ENCODE results near the gene NCAM1.

The NCAM1 gene

DNA sequence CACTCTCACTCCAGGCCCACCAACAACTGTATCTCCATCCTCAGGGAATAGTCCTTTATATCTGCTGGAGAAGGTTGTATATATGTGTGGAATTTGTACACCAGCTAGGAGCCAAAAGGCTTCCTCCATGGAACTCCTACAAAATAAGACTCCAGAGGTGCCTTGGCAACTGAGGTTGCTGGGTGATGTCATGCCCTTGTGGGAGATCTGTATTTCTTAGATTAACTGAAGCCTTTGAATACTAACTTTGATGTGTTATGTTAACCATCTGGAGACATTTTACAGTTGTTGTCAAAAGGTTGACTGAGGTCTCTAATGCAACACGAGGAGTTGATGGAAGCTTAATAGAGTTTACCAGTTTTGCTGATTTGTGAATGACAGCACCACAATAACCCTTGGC lies 213.7 kb downstream of the NCAM1 start:
- WGBS: 91% methylated on average over 1 of the region's 1 CpG
- H3K27ac ChIP-seq (ENCODE audit: low read depth, low read length): no peak overlapping the region
- peaks cover 17% of the 10 kb centered on the region for H3K4me1 ChIP-seq (ENCODE audit: insufficient read depth, low read length)
- no peaks in the 10 kb centered on the region for H3K27me3 ChIP-seq (ENCODE audit: insufficient read depth, low read length)
- H3K36me3 ChIP-seq (ENCODE audit: insufficient read depth, low read length): no peaks in the 10 kb centered on the region
- no peaks in the 10 kb centered on the region for H3K9me3 ChIP-seq (ENCODE audit: insufficient read depth, low read depth, low read length)
- H3K9ac ChIP-seq (ENCODE audit: low read depth, low read length): no peak overlapping the region
- H3K4me3 ChIP-seq (ENCODE audit: low read length): no peak overlapping the region

- H3K36me3 ChIP-seq (ENCODE audit: insufficient read depth, low read length): no peaks in the 10 kb centered on the region
- H3K4me3 ChIP-seq (ENCODE audit: low read length): no peak overlapping the region
- H3K27ac ChIP-seq (ENCODE audit: low read depth, low read length): no peak overlapping the region
- no peaks in the 10 kb centered on the region for H3K9me3 ChIP-seq (ENCODE audit: insufficient read depth, low read depth, low read length)
- no peak overlapping the region for H3K9ac ChIP-seq (ENCODE audit: low read depth, low read length)
- H3K4me1 ChIP-seq (ENCODE audit: insufficient read depth, low read length): peaks cover 18% of the 10 kb centered on the region
- H3K27me3 ChIP-seq (ENCODE audit: insufficient read depth, low read length): no peaks in the 10 kb centered on the region
These were observed 215.6 kb downstream of the NCAM1 start for GRCh38 chr11:113176599-113177360.

DNA sequence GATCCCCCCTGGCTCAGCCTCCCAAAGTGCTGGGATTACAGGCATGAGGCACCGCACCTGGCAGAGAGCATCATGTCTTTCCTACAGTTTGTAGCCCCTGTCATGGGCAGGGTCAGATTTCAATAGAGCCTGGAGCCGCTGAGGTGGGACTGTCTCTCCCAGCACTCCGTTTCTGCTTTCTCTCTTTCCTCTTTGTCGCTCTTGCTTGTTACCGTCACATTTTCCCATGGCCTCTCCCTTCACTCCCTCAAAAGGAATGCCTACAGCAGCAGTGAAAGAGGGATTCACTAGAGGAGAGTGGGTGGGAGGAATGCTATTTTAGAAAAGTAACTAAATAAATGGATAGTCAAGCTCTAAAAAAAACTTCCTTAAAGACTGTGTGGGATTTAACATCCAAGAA lies 216.5 kb downstream of the NCAM1 start:
- Histone ChIP-seq H3K9ac (ENCODE audit: low read depth, low read length) (no peak overlapping the region), H3K9me3 (ENCODE audit: insufficient read depth, low read depth, low read length) (no peaks in the 10 kb centered on the region), H3K36me3 (ENCODE audit: insufficient read depth, low read length) (no peaks in the 10 kb centered on the region), H3K27me3 (ENCODE audit: insufficient read depth, low read length) (no peaks in the 10 kb centered on the region), H3K4me1 (ENCODE audit: insufficient read depth, low read length) (peaks cover 18% of the 10 kb centered on the region), H3K27ac (ENCODE audit: low read depth, low read length) (no peak overlapping the region), H3K4me3 (ENCODE audit: low read length) (no peak overlapping the region)
- WGBS: 70% methylated on average over 5 of the region's 5 CpGs

DNA sequence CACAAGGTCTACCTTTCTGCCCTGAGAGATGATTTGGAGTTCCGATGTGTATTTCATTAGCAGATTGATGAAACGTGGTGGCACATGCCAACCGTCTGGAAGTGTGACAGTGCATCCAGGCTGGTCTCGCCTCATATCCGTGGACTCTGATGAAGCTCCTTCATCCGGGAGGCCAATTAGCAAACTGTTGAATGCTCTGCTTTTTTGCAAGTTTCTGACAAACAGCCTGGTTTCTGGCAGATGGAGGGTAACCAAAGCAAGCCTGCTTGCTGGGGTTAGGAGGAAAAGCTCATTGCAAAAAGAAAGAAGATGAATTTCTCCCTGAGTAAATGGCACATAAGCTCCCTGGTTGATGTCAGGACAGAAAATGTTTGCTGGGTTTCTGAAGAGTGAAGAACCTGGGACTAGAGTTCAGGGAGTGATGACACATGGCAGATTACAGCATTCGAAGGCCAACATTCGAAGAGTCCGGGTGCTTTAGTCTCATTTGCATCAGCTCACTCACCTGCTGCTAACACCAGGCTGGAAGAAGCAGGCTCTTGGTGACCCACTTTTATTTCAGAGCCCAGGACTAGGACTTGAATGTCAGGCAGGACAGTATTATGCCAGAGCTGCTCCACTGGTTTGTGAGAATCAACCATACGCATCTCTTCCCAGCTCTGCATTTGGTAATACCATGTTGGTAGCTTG lies 217.3 kb downstream of the NCAM1 start:
- no peaks in the 10 kb centered on the region for H3K36me3 ChIP-seq (ENCODE audit: insufficient read depth, low read length)
- WGBS: 87% methylated on average over 10 of the region's 10 CpGs
- H3K4me1 ChIP-seq (ENCODE audit: insufficient read depth, low read length): peaks cover 18% of the 10 kb centered on the region
- no peaks in the 10 kb centered on the region for H3K9me3 ChIP-seq (ENCODE audit: insufficient read depth, low read depth, low read length)
- no peak overlapping the region for H3K27ac ChIP-seq (ENCODE audit: low read depth, low read length)
- H3K4me3 ChIP-seq (ENCODE audit: low read length): no peak overlapping the region
- no peak overlapping the region for H3K9ac ChIP-seq (ENCODE audit: low read depth, low read length)
- H3K27me3 ChIP-seq (ENCODE audit: insufficient read depth, low read length): no peaks in the 10 kb centered on the region

DNA sequence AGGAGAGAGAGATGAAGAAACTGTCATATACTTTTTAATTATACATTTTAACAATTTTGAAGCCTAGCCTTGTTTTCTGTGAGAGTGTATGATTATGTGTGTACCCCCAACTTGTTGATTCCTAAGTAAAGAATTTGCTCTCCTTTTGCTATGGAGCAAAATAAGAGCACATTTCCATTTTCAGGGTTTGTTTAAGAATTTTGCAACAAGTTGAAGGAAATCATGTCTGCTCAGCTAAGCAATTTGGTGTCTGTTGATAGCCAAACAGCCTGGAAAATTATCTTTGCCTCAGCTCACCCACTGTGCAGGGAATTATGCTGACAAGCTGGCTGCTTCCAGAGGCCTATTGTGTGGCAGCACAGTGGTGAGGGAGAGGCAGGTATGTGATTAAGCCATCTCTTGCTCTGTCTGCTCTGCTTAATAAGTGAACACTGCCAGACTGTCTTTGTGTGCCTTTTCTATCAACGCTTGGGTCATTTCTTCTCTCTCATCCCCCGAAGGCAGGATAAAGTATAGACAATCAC lies 218.0 kb downstream of the NCAM1 start:
- Histone ChIP-seq H3K27ac (ENCODE audit: low read depth, low read length) (no peak overlapping the region), H3K4me1 (ENCODE audit: insufficient read depth, low read length) (peaks cover 18% of the 10 kb centered on the region), H3K9ac (ENCODE audit: low read depth, low read length) (no peak overlapping the region), H3K4me3 (ENCODE audit: low read length) (no peak overlapping the region), H3K9me3 (ENCODE audit: insufficient read depth, low read depth, low read length) (no peaks in the 10 kb centered on the region), H3K27me3 (ENCODE audit: insufficient read depth, low read length) (no peaks in the 10 kb centered on the region), H3K36me3 (ENCODE audit: insufficient read depth, low read length) (no peaks in the 10 kb centered on the region)
- 82% methylated on average over 2 of the region's 2 CpGs for WGBS

GRCh38 chr11:113181094-113181493 lies 219.9 kb downstream of the NCAM1 start:
- Histone ChIP-seq H3K36me3 (ENCODE audit: insufficient read depth, low read length) (no peaks in the 10 kb centered on the region), H3K27ac (ENCODE audit: low read depth, low read length) (no peak overlapping the region), H3K4me3 (ENCODE audit: low read length) (no peak overlapping the region), H3K9me3 (ENCODE audit: insufficient read depth, low read depth, low read length) (no peaks in the 10 kb centered on the region), H3K4me1 (ENCODE audit: insufficient read depth, low read length) (peaks cover 21% of the 10 kb centered on the region), H3K27me3 (ENCODE audit: insufficient read depth, low read length) (no peaks in the 10 kb centered on the region), H3K9ac (ENCODE audit: low read depth, low read length) (no peak overlapping the region)
- 97% methylated on average over 5 of the region's 5 CpGs for WGBS

DNA sequence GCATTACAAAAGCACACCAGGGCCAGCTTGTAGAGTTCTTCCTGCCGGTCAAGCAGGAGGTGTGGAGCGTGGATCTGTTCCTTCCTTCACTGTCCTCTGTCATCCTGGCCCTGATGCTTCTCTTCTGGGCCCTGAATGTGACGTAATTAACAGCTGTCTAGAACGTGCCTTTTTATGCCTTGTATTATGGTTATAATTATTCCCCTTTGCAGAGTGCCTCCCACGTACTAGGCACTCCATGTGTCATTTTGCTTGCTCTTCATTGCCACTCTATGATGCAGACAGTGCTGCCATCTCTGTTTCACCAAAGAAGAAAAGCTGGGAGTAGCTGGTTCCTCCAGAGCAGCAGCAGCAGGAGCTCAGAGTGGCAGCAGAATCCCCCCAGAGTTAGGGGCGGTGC lies 221.1 kb downstream of the NCAM1 start:
- H3K9me3 ChIP-seq (ENCODE audit: insufficient read depth, low read depth, low read length): no peaks in the 10 kb centered on the region
- no peaks in the 10 kb centered on the region for H3K36me3 ChIP-seq (ENCODE audit: insufficient read depth, low read length)
- peaks cover 21% of the 10 kb centered on the region for H3K4me1 ChIP-seq (ENCODE audit: insufficient read depth, low read length)
- 91% methylated on average over 6 of the region's 6 CpGs for WGBS
- H3K4me3 ChIP-seq (ENCODE audit: low read length): no peak overlapping the region
- H3K27ac ChIP-seq (ENCODE audit: low read depth, low read length): no peak overlapping the region
- no peak overlapping the region for H3K9ac ChIP-seq (ENCODE audit: low read depth, low read length)
- H3K27me3 ChIP-seq (ENCODE audit: insufficient read depth, low read length): no peaks in the 10 kb centered on the region

GRCh38 chr11:113184498-113184897 lies 223.3 kb downstream of the NCAM1 start:
- H3K36me3 ChIP-seq (ENCODE audit: insufficient read depth, low read length): no peaks in the 10 kb centered on the region
- H3K4me3 ChIP-seq (ENCODE audit: low read length): no peak overlapping the region
- no peaks in the 10 kb centered on the region for H3K27me3 ChIP-seq (ENCODE audit: insufficient read depth, low read length)
- 71% methylated on average over 3 of the region's 5 CpGs for WGBS
- no peak overlapping the region for H3K27ac ChIP-seq (ENCODE audit: low read depth, low read length)
- peaks cover 8% of the 10 kb centered on the region for H3K4me1 ChIP-seq (ENCODE audit: insufficient read depth, low read length)
- H3K9me3 ChIP-seq (ENCODE audit: insufficient read depth, low read depth, low read length): no peaks in the 10 kb centered on the region
- no peak overlapping the region for H3K9ac ChIP-seq (ENCODE audit: low read depth, low read length)

DNA sequence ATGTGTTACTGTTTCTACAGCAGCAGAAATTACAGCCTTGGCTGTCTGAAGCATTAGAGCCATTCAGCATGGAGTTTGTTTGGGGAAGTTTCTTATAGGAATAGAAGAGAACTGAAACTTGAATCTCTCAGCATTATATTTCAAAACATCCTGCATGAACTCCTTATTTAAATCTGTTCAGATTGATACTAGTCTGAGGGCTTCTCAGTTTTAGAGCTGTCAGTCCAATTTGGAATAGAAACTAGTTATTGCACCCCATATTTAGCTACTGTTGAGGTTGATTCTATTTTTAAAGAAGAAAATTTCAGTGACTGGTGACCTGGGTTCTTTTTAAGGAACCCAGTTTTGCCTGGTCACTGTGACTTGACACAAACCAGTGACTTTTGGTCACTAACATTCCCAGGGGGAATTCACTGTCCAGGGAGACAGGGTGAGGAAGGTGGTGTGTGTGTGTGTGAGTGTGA lies 227.2 kb downstream of the NCAM1 start:
- no peak overlapping the region for H3K9ac ChIP-seq (ENCODE audit: low read depth, low read length)
- no peak overlapping the region for H3K27ac ChIP-seq (ENCODE audit: low read depth, low read length)

DNA sequence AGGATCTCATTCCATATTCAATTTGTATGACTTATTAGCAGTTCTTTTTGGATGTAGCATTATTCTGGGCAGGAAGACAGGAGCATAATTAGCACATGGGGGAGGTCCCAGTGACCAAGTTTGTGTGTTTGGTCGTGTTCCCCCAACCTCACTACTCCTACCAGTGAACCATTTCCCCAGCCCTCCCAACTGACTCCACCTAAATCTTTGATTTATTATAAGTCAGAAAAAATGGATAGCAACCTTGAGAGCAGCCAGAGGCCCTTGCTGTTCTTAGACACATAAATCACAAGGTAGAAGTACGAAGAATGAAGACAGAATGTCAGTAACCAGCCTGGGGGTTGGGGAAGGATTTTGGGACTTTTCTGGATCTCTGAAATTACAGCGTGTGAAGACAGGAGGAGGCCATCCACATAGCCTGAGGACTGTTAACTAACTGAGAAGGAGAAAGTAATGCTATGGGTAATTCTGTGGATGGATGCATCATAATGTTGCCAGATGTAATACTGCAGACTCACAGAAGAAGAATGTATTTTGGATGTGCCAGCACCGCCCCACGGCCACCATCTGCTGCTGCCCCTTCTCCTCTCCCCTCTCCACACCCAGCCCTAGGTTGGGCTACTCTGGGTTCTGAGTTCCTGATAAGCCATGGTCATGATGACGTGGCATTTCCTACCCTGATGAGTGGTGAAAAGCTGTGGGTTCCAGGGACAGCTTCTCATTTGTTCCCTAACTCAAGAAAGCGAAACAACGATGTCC lies 228.9 kb downstream of the NCAM1 start:
- H3K27me3 ChIP-seq (ENCODE audit: insufficient read depth, low read length): no peaks in the 10 kb centered on the region
- H3K27ac ChIP-seq (ENCODE audit: low read depth, low read length): no peak overlapping the region
- 85% methylated on average over 5 of the region's 8 CpGs for WGBS
- no peaks in the 10 kb centered on the region for H3K36me3 ChIP-seq (ENCODE audit: insufficient read depth, low read length)
- peaks cover 12% of the 10 kb centered on the region; the same call in 1 of the 2 replicates for H3K4me1 ChIP-seq (ENCODE audit: insufficient read depth, low read length)
- no peak overlapping the region for H3K9ac ChIP-seq (ENCODE audit: low read depth, low read length)
- H3K4me3 ChIP-seq (ENCODE audit: low read length): no peak overlapping the region
- no peaks in the 10 kb centered on the region for H3K9me3 ChIP-seq (ENCODE audit: insufficient read depth, low read depth, low read length)

More for the DNA sequence above, 227.2 kb downstream of the NCAM1 start:
- H3K27me3 ChIP-seq (ENCODE audit: insufficient read depth, low read length): no peaks in the 10 kb centered on the region
- no peaks in the 10 kb centered on the region for H3K36me3 ChIP-seq (ENCODE audit: insufficient read depth, low read length)
- peaks cover 15% of the 10 kb centered on the region; the same call in 1 of the 2 replicates for H3K4me1 ChIP-seq (ENCODE audit: insufficient read depth, low read length)
- no peaks in the 10 kb centered on the region for H3K9me3 ChIP-seq (ENCODE audit: insufficient read depth, low read depth, low read length)
- H3K4me3 ChIP-seq (ENCODE audit: low read length): no peak overlapping the region
